HG02852 (cell line): ENCODE measurements around the gene MAP3K5.
"Not testable (repeated sequence)": the region's sequence is repeated elsewhere in the genome, so short reads cannot be mapped to it uniquely, and the experiment has no call there.

ENCODE experiments used
- ATAC-seq: cut with Tn5 transposase; IDR thresholded peaks from one replicate; pipeline ENCODE4 v1.9.1; 2021; ENCODE audit warnings: mild to moderate bottlenecking, moderate library complexity; ENCODE audit not compliant: unreplicated experiment

The MAP3K5 gene

GRCh38 chr6:136696238-136696637 is 96.0 kb downstream of the MAP3K5 start:
- no peak for ATAC-seq

- no peak for ATAC-seq
These were observed 96.9 kb downstream of the MAP3K5 start for GRCh38 chr6:136695412-136695811.

- ATAC-seq = no peak
These were observed 99.2 kb downstream of the MAP3K5 start for GRCh38 chr6:136693090-136693489.

GRCh38 chr6:136687894-136688293 is 104.4 kb downstream of the MAP3K5 start:
- ATAC-seq = not testable (repeated sequence)

- no peak for ATAC-seq
These were observed 106.7 kb downstream of the MAP3K5 start for GRCh38 chr6:136685540-136686108.

GRCh38 chr6:136684466-136684865 is 107.8 kb downstream of the MAP3K5 start:
- ATAC-seq = no peak

GRCh38 chr6:136683209-136683941 is 108.9 kb downstream of the MAP3K5 start:
- ATAC-seq = no peak

- ATAC-seq = no peak
These were observed 110.0 kb downstream of the MAP3K5 start for GRCh38 chr6:136682292-136682691.

GRCh38 chr6:136677822-136678221 is 114.5 kb downstream of the MAP3K5 start:
- ATAC-seq = no peak

- ATAC-seq = no peak
These were observed 114.9 kb downstream of the MAP3K5 start for GRCh38 chr6:136677344-136677743.

- ATAC-seq = no peak
These were observed 116.2 kb downstream of the MAP3K5 start for GRCh38 chr6:136676075-136676474.

- ATAC-seq = no peak
These were observed 118.7 kb downstream of the MAP3K5 start for GRCh38 chr6:136673571-136673970.

GRCh38 chr6:136672144-136672543 is 120.1 kb downstream of the MAP3K5 start:
- no peak for ATAC-seq

- no peak for ATAC-seq
These were observed 123.0 kb downstream of the MAP3K5 start for GRCh38 chr6:136669299-136669699.

- ATAC-seq = no peak
These were observed 123.7 kb downstream of the MAP3K5 start for GRCh38 chr6:136668571-136668970.

GRCh38 chr6:136666041-136666440 is 126.2 kb downstream of the MAP3K5 start:
- ATAC-seq = no peak

- no peak for ATAC-seq
These were observed 129.7 kb downstream of the MAP3K5 start for GRCh38 chr6:136662347-136663237.

- ATAC-seq = no peak
These were observed 131.6 kb downstream of the MAP3K5 start for GRCh38 chr6:136660727-136661126.

GRCh38 chr6:136659991-136660499 is 132.2 kb downstream of the MAP3K5 start:
- ATAC-seq = no peak

GRCh38 chr6:136658711-136659110 is 133.6 kb downstream of the MAP3K5 start:
- ATAC-seq = no peak

- ATAC-seq = no peak
These were observed 134.6 kb downstream of the MAP3K5 start for GRCh38 chr6:136657666-136658065.
